HG03439 (cell line): ENCODE measurements around the gene EPHA1.

Experiments used
- ATAC-seq: cut with Tn5 transposase; IDR thresholded peaks from one replicate; pipeline ENCODE4 v1.9.1; 2021; ENCODE audit warnings: mild to moderate bottlenecking, moderate library complexity; ENCODE audit not compliant: unreplicated experiment

EPHA1 gene

DNA sequence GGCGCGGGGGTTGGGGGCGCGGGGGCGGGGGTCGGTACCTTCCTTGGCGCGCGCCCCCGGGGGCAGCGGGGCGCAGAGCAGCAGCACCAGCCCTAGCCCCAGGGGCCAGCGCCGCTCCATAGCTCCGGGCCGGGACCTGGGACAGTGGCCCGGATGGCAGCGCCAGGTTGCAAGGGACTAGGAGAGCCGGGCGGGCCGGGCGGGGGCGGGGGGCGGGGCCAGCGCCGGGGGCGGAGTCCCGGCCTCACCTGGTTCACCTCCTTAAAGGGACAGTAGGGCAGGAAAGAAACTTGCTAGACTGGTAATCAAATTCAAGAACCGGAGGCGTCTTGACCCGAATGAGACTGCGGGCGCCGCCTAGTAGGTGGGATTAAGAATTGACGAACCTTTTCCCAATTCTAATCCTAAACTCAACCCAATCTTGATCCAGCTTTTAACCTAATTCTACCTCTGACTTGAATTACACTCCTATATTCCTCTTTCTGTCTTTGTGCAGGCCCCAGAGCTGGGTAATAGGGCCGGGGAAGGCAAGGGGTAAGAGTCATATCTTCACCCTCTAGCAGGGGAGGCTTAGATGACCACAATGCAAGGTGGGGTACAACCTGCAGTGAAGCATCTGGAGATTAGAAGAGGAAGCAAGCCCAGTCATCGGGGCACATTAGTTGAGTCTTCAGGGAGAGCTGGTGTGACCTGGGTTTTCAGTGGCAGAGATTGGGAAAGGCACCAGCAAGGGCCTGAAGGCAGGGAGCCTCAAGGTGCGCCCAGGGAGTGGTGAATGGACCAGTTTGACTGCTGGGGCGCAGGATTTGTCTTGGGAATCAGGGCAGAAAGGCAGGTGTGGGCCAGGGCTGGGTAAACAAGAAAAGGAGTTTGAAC, at the start of gene EPHA1:
Gene EPHA1, minus strand, starts transcription at position 171 of the 876 bp plus-strand sequence. Its CDS starts 51 bp downstream, at position 120.
- ATAC-seq: no peak

- no peak for ATAC-seq
Measured at GRCh38 chr7:143458263-143458662, 49.6 kb upstream of the EPHA1 start.

DNA sequence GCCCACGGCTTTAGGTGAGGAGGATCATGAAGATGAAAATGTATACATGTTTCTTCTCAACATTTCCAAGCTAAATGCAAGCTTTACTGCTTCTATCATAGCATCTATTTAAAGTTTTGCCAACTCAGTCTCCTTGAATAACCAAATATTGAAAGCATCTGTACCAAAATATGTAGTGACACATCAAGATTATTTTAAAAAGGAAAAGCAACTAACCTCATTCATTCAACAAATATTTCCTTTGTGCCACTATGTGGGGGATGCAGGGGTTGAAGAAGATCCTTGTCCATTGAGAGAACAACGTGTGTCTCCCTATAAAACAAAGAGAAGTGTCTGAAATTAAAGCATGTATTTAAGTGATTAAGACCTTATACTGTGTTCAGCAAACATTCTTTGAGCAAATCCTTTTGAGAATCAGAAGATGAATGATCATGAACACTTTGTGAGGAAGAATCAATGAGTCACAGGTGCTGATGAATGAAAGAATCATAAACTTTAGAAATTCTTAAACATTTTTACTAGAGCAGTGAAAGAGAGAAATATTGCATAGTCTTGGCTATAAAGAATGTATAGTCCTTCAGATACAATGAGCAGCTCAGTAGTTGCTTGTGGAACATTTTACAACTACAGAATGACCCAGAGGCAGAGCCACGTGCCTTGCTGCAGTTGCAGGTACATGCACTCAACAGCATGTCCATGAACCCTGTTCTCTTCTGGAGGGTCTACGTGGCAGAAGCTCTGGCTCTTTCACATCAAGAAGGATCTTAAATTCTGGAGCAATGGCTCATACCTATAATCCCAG, 48.5 kb upstream of the EPHA1 start:
- no peak for ATAC-seq

DNA sequence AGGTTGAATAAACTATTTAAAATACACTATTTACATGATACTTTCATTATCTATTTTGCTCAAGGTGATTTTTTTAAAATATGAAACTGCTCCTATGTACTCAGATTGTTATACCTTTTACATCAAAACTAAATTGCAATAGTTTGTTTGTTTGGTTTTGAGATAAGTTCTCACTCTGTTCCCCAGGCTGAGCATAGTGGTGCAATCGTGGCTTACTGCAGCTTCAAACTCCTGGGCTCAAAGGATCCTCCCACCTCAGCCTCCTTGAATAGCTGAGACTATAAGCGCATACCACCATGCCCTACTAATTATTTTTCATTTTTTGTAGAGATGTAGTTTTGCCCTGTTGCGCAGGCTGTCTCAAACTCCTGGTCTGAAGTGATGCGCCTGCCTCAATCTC, 47.3 kb upstream of the EPHA1 start:
- ATAC-seq: no peak

- no peak for ATAC-seq
Measured at GRCh38 chr7:143455491-143455890, 46.8 kb upstream of the EPHA1 start.

DNA sequence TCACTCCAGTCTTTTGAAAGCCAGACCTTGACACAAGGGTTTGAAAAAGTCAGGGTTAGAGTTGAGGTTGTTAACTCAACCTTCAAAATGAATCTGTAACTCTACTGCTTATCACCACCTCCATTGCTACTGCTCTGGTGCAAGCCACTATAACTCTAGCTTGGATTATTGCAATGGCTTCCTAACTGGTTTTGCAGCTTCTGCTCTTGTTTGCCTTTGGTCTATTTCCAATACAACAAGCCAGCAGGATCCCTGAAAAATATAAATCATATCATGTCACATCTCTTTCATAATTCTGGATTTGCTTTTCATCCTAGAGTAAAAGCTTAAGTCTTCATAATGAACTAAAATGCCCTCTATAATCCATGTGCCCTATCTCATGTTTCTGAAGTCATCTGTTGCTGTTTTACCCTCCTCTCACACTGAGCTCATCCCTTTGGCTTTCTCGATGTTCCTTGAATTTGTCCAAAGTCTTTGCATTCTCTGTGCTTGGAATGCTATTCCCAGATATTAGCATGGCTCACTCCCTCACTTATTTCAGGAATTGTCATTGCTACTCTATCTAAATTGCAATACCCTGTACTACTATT, 45.5 kb upstream of the EPHA1 start:
- no peak for ATAC-seq

GRCh38 chr7:143452495-143452894, 43.8 kb upstream of the EPHA1 start:
- no peak for ATAC-seq

GRCh38 chr7:143451746-143452145, 43.1 kb upstream of the EPHA1 start:
- ATAC-seq: no peak

DNA sequence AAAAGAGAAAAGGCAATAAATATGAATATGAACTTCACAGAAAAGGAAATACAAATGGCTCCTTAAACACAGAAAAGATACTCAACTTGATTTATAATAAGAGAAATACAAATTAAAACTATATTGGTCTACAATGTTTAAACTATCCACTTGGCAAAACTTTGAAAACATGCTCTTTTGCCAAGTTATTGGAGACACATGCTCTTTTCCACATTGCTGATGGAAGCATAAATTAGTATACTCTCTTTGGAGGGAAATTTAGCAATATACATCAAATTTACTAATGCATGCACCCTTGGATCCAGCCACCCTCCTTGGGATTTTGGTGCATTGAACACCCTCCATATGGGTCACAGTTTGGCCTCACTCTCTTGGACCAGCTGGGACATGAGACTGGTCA, 42.5 kb upstream of the EPHA1 start:
- no peak for ATAC-seq

DNA sequence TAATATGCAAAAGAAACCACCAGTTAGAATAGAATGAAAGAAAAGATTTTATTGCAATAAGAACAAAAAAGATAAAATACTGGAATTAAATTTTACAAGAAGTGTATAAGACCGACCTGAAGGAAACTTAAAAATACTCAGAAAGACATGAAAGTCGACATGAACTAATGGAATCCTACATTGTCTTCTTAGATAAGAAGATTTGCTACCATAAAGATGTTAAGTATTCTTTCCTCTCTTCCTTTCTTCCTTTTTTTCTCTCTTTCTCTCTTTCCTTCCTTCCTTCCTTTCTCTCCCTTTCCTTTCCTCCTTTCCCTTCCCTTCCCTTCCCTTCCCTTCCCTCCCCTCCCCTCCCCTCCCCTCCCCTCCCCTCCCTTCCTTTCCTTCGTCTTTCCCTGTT, 41.1 kb upstream of the EPHA1 start:
- ATAC-seq: no peak

DNA sequence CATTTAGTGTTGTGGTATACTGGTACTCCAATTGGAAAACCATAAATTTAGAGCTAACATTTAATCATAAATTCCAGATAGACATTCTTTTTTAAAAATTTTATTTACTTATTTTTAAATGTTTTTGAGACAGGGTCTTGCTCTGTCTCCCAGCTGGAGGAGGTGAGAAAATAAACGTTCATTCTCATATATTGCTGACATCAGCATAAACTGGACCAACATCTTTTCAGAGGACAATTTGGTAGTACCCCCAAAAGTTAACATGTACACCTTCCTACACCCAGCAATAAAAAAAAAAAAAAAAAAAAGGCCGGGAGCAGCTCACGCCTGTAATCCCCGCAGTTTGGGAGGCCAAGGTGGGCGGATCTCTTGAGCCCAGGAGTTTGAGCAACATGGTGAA, 39.8 kb upstream of the EPHA1 start:
- no peak for ATAC-seq

DNA sequence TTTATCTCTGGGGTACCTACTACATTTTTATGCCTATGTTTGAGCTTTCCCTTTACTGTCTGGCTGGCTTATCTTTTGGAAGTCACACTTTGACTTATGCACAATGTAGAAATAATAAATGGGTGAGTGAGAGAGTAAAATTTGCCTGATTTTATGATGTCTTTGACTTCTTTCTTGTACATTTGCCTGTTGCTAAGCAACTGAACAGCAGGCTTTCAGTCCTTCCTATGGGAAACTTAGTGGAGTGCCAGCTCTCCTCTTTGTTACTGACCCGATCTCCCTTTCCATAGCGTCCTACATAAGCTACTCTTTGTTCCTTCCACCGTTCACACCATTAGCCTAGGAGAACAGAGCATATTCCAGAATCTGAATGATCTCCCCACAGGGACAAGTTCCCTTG, 38.8 kb upstream of the EPHA1 start:
- no peak for ATAC-seq

GRCh38 chr7:143444785-143445184, 36.1 kb upstream of the EPHA1 start:
- ATAC-seq: no peak

- ATAC-seq: no peak
Measured at GRCh38 chr7:143444063-143444782, 35.6 kb upstream of the EPHA1 start.

DNA sequence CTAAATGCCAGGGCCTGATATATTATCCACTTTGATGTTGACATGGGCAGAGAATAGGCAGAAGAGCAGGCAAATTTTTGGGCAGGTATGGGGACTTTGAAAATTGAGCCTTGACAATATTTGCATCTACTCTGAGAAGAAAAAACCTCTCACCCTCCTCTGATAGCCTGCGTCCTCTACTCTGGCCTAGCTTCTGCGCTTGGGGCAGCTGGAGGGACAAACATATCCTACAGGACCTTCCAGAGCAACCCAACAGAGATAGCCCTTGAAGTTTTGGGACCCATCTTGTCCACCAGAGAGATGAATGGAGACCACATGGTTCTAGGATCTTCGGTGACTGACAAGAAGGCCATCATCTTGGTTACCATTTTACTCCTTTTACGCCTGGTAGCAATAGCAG, 34.5 kb upstream of the EPHA1 start, which contains the start of gene TAS2R60:
Gene TAS2R60, plus strand, starts transcription at position 301 of the 400 bp plus-strand sequence. Its CDS starts 0 bp downstream, at position 301.
- ATAC-seq: no peak

DNA sequence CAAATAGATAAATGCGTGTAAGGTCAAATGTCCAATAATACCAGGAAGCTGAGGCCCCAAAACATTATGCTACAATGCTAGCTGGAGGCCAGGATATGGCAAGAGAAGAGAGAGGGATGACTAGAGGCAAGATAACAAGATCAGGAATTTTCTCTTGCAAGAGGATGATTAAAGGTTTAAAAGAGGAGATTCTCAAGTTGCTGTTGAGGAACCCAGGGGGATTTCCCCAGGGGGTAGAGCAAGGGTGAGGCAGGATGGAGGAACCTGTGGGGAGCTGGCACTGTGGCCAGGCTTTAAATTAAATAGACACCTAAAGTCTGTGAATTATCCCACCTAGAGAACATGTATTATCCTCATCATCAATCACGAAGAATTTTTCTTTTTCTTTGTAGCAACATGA, 31.2 kb upstream of the EPHA1 start:
- ATAC-seq: no peak

GRCh38 chr7:143437578-143437977, 28.9 kb upstream of the EPHA1 start:
- ATAC-seq: no peak

GRCh38 chr7:143436325-143436946, 27.8 kb upstream of the EPHA1 start:
- peak; percentile 74 for ATAC-seq

DNA sequence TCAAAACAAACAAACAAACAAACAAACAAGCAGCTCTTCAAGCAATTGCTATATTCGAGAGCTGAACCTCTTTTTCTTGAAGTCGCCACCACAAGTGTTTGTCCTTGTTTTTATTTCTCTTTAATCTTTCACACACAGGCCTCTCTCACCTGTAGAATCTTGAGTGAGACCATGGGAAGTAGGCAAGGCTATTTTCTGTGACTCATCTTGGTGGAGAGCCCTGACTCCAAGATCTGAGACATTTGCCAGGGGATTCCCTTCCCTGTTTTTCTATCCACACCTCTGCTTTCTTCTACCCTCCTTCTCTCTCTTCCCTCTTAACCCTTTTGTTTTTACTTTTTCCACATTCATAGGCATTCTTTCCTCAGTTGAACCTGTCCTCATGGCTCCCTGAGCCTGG, 26.6 kb upstream of the EPHA1 start:
- no peak for ATAC-seq

GRCh38 chr7:143434660-143435059, 26.0 kb upstream of the EPHA1 start:
- no peak for ATAC-seq
